ENCODE data around the gene MCTP2.

The MCTP2 gene

GRCh38 chr15:94258246-94258645 is 26.9 kb downstream of the MCTP2 start:
- H3K27ac ChIP-seq (ENCODE audit: low read depth, low read length), result peak overlapping the region; percentile 98
- H3K4me3 ChIP-seq (ENCODE audit: low read length), result peak overlapping the region; percentile 64
- peak overlapping the region; percentile 87 for H3K4me2 ChIP-seq (ENCODE audit: low read length)
- no peaks in the 10 kb centered on the region for H4K20me1 ChIP-seq (ENCODE audit: control insufficient read depth, insufficient read depth, low read depth, low read length)
- peaks cover 99% of the 10 kb centered on the region for H3K4me1 ChIP-seq (ENCODE audit: control insufficient read depth, low read length)
- peaks cover 63% of the 10 kb centered on the region for H3F3A ChIP-seq (ENCODE audit: control insufficient read depth, insufficient read depth)
- H3K27me3 ChIP-seq (ENCODE audit: control insufficient read depth, low read length), result no peaks in the 10 kb centered on the region
- H3K9me2 ChIP-seq (replicated peaks; ENCODE audit: control insufficient read depth, low read length), result no peaks in the 10 kb centered on the region
- no peaks in the 10 kb centered on the region for H3K9me3 ChIP-seq (ENCODE audit: control insufficient read depth, insufficient read depth, low read length)
- peaks cover 74% of the 10 kb centered on the region for H3K79me2 ChIP-seq (ENCODE audit: control insufficient read depth, low read length)
- peaks cover 27% of the 10 kb centered on the region for H3K36me3 ChIP-seq (ENCODE audit: control insufficient read depth, low read length)
- TF ChIP-seq CTCF (IDR thresholded peaks at IDR 0.05; ENCODE audit: low read depth, low read length, poor library complexity, severe bottlenecking), result no peak
- no peak for TF ChIP-seq EZH2phosphoT487 (IDR thresholded peaks at IDR 0.05; ENCODE audit: borderline replicate concordance, low read length)

- peak overlapping the region; percentile 98 for H3K27ac ChIP-seq (ENCODE audit: low read depth, low read length)
- H3K9me3 ChIP-seq (ENCODE audit: control insufficient read depth, insufficient read depth, low read length), result no peaks in the 10 kb centered on the region
- TF ChIP-seq EZH2phosphoT487 (IDR thresholded peaks at IDR 0.05; ENCODE audit: borderline replicate concordance, low read length), result no peak
- H3K4me3 ChIP-seq (ENCODE audit: low read length), result peak overlapping the region; percentile 64
- peaks cover 63% of the 10 kb centered on the region for H3F3A ChIP-seq (ENCODE audit: control insufficient read depth, insufficient read depth)
- peak overlapping the region; percentile 87 for H3K4me2 ChIP-seq (ENCODE audit: low read length)
- peaks cover 30% of the 10 kb centered on the region for H3K36me3 ChIP-seq (ENCODE audit: control insufficient read depth, low read length)
- H3K4me1 ChIP-seq (ENCODE audit: control insufficient read depth, low read length), result peaks cover 99% of the 10 kb centered on the region
- H3K9me2 ChIP-seq (replicated peaks; ENCODE audit: control insufficient read depth, low read length), result no peaks in the 10 kb centered on the region
- H3K27me3 ChIP-seq (ENCODE audit: control insufficient read depth, low read length), result no peaks in the 10 kb centered on the region
- peaks cover 74% of the 10 kb centered on the region for H3K79me2 ChIP-seq (ENCODE audit: control insufficient read depth, low read length)
- H4K20me1 ChIP-seq (ENCODE audit: control insufficient read depth, insufficient read depth, low read depth, low read length), result no peaks in the 10 kb centered on the region
Observed at GRCh38 chr15:94259121-94259751, 27.9 kb downstream of the MCTP2 start.

- Histone ChIP-seq H3K9me3 (ENCODE audit: control insufficient read depth, insufficient read depth, low read length) (no peaks in the 10 kb centered on the region), H3K36me3 (ENCODE audit: control insufficient read depth, low read length) (peaks cover 33% of the 10 kb centered on the region), H3K4me2 (ENCODE audit: low read length) (peak overlapping the region; percentile 87), H3K27me3 (ENCODE audit: control insufficient read depth, low read length) (no peaks in the 10 kb centered on the region), H3K9me2 (replicated peaks; ENCODE audit: control insufficient read depth, low read length) (no peaks in the 10 kb centered on the region), H3K79me2 (ENCODE audit: control insufficient read depth, low read length) (peaks cover 74% of the 10 kb centered on the region), H3F3A (ENCODE audit: control insufficient read depth, insufficient read depth) (peaks cover 62% of the 10 kb centered on the region), H4K20me1 (ENCODE audit: control insufficient read depth, insufficient read depth, low read depth, low read length) (no peaks in the 10 kb centered on the region), H3K4me1 (ENCODE audit: control insufficient read depth, low read length) (peaks cover 99% of the 10 kb centered on the region), H3K4me3 (ENCODE audit: low read length) (peak overlapping the region; percentile 64), H3K27ac (ENCODE audit: low read depth, low read length) (peak overlapping the region; percentile 98)
- no peak for TF ChIP-seq CTCF (IDR thresholded peaks at IDR 0.05; ENCODE audit: low read depth, low read length, poor library complexity, severe bottlenecking)
- TF ChIP-seq EZH2phosphoT487 (IDR thresholded peaks at IDR 0.05; ENCODE audit: borderline replicate concordance, low read length), result no peak
Observed at GRCh38 chr15:94259863-94260262, 28.5 kb downstream of the MCTP2 start.

- Histone ChIP-seq H4K20me1 (ENCODE audit: control insufficient read depth, insufficient read depth, low read depth, low read length) (no peaks in the 10 kb centered on the region), H3K27me3 (ENCODE audit: control insufficient read depth, low read length) (no peaks in the 10 kb centered on the region), H3F3A (ENCODE audit: control insufficient read depth, insufficient read depth) (peaks cover 58% of the 10 kb centered on the region), H3K4me2 (ENCODE audit: low read length) (peak overlapping the region; percentile 87), H3K4me3 (ENCODE audit: low read length) (peak overlapping the region; percentile 61), H3K27ac (ENCODE audit: low read depth, low read length) (peak overlapping the region; percentile 98), H3K9me3 (ENCODE audit: control insufficient read depth, insufficient read depth, low read length) (no peaks in the 10 kb centered on the region), H3K36me3 (ENCODE audit: control insufficient read depth, low read length) (peaks cover 40% of the 10 kb centered on the region), H3K79me2 (ENCODE audit: control insufficient read depth, low read length) (peaks cover 73% of the 10 kb centered on the region), H3K9me2 (replicated peaks; ENCODE audit: control insufficient read depth, low read length) (no peaks in the 10 kb centered on the region), H3K4me1 (ENCODE audit: control insufficient read depth, low read length) (peaks cover 99% of the 10 kb centered on the region)
- TF ChIP-seq CTCF (IDR thresholded peaks at IDR 0.05; ENCODE audit: low read depth, low read length, poor library complexity, severe bottlenecking) (no peak), EZH2phosphoT487 (IDR thresholded peaks at IDR 0.05; ENCODE audit: borderline replicate concordance, low read length) (no peak)
Observed at GRCh38 chr15:94262201-94262600, 30.8 kb downstream of the MCTP2 start.

Data from DOHH2 (cell line).